ENCODE measurements around the gene ZNF697. TPM values are rescaled to one million over a fixed set of nuclear protein-coding genes. Genes with fewer than 3 reads are reported as not detected.
A peak's percentile ranks its signal among the peaks of the same experiment; 100 is the strongest.

The ZNF697 gene
- total and polyA plus RNA-seq, 9 of the 15 experiments (the other 6 are each of a cell fraction or from before 2014, with no cell fraction given): 2.1 to 13.6 (median 8.3) TPM

DNA sequence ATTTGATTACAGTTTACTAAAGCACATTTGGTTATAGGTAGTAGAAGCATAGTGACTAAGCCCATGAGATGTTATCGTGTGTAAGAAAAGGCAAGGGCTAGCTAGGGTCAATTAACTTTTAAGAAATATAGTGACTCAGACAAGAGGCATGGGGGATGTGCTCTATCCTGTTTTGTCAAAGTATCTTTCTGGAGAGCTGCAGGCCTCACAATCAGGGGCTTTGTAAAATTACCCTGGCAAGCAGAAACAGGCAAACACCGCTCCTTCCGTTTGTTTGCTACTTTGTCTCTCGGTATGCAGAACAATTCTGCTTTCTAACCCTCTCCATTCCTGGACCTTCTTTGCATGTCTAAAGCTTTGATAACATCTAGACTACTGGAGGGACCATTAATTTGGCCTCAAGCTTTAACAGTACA, 26.1 kb upstream of the ZNF697 start:
- 22% methylated on average over 4 of the region's 4 CpGs for WGBS (ENCODE audit: insufficient coverage, low coverage, missing lambda C conversion rate)
- 0 out of 2 replicates have a peak overlapping the region, but pooled peaks have one; percentile 11 for H2AFZ ChIP-seq (ENCODE audit: low read depth, low read length)
- no peaks in the 10 kb centered on the region; a peak in 2 of 5 replicates for H3K27me3 ChIP-seq (ENCODE audit: control insufficient read depth in 2 of 2, insufficient read depth in 2 of 2, low read length in 2 of 2)
- H3K9ac ChIP-seq (ENCODE audit: insufficient read depth in 1 of 2, low read depth in 2 of 2, low read length in 2 of 2): no peak overlapping the region
- no peak overlapping the region for H3K27ac ChIP-seq (ENCODE audit: extremely low read depth, low read depth, low read length)
- no TSS peak for BruUV-seq (replicated peaks)
- H3K9me3 ChIP-seq (replicated peaks; ENCODE audit: control insufficient read depth, insufficient read depth, low read depth, low read length): no peaks in the 10 kb centered on the region
- no peaks in the 10 kb centered on the region for H3K36me3 ChIP-seq (ENCODE audit: control insufficient read depth, insufficient read depth, low read length)
- intact Hi-C loops (cut with micrococcal nuclease) (loop anchor here (10.0 kb wide), 1 partner anchor 199 kb away; no protein-coding TSS in a partner anchor), in situ Hi-C loops (cut with MboI) (no loop called here)
- ChIA-PET CTCF (ENCODE audit: low intra/inter-chr PET ratio) (interaction anchor here (1.2 to 3.4 kb wide), 2 partner anchors 28 to 61 kb away, joined by 3 to 56 read pairs; no protein-coding TSS in a partner anchor), POLR2A (interaction anchor here (2.2 kb wide), 1 partner anchor 13 kb away, joined by 8 read pairs; no protein-coding TSS in a partner anchor)
- peaks cover 0 to 18% of the 10 kb centered on the region in 2 experiments; a peak in 3 of 5 replicates for H3K4me1 ChIP-seq (replicated peaks in 1 of 2; ENCODE audit: control insufficient read depth in 2 of 2, insufficient read depth in 2 of 2, low read length in 2 of 2)
- ATAC-seq (no peak), FAIRE-seq (no peak), DNase-seq (ENCODE audit: extremely low read depth in 1 of 4, low spot score in 3 of 4) (no peak)
- no peaks in the 10 kb centered on the region for H3K9me1 ChIP-seq (ENCODE audit: control insufficient read depth, insufficient read depth, low read length)
- H4K20me1 ChIP-seq (replicated peaks; ENCODE audit: control insufficient read depth, insufficient read depth, low read length): no peaks in the 10 kb centered on the region
- H3K4me3 ChIP-seq: no peak overlapping the region
- no peaks in the 10 kb centered on the region for H3K79me2 ChIP-seq (ENCODE audit: control insufficient read depth, insufficient read depth, low read length)
- no peak overlapping the region for H3K4me2 ChIP-seq (ENCODE audit: insufficient read depth, low read length)
- TF ChIP-seq FOSL1 (tag; conservative IDR thresholded peaks at IDR 0.05) (peak; percentile 86), GTF2E2 (tag; IDR thresholded peaks at IDR 0.05) (peak; percentile 24; the same call in 1 of the 2 replicates), SMAD4 (CRISPR knock-in tag; conservative IDR thresholded peaks at IDR 0.05) (no peak), ZNF143 (CRISPR knock-in tag; IDR thresholded peaks at IDR 0.05) (no peak), RCOR1 (IDR thresholded peaks at IDR 0.05; ENCODE audit: borderline replicate concordance in 1 of 2, low read depth in 2 of 2, low read length in 2 of 2) (no peak), TAF1 (IDR thresholded peaks at IDR 0.05; ENCODE audit: control insufficient read depth, extremely low read depth, insufficient read depth, low read length, severe bottlenecking) (no peak), BCL6 (CRISPR knock-in tag; IDR thresholded peaks at IDR 0.05) (no peak), SMARCE1 (IDR thresholded peaks at IDR 0.05) (peak; percentile 12; the same call in 1 of the 2 replicates), DPF2 (IDR thresholded peaks at IDR 0.05) (peak; percentile 19; the same call in 1 of the 2 replicates), ZNF217 (CRISPR knock-in tag; IDR thresholded peaks at IDR 0.05) (no peak), SRSF1 (IDR thresholded peaks at IDR 0.05; ENCODE audit: low read depth, low read length) (no peak), NBN (IDR thresholded peaks at IDR 0.05; ENCODE audit: low read depth) (no peak), SMARCC2 (IDR thresholded peaks at IDR 0.05; ENCODE audit: low read depth) (no peak), ZNF695 (CRISPR knock-in tag; IDR thresholded peaks at IDR 0.05) (no peak), HMBOX1 (IDR thresholded peaks at IDR 0.05) (peak; percentile 92), NFYB (IDR thresholded peaks at IDR 0.05; ENCODE audit: extremely low read depth, insufficient read length) (no peak), JUN (IDR thresholded peaks at IDR 0.05; ENCODE audit: borderline replicate concordance, low read depth, low read length) (0 out of 2 replicates have a peak, but pooled peaks have one; percentile 24), JUN (CRISPR knock-in tag; IDR thresholded peaks at IDR 0.05; ENCODE audit: borderline replicate concordance) (no peak)
- TF ChIP-seq, protein P1, sequence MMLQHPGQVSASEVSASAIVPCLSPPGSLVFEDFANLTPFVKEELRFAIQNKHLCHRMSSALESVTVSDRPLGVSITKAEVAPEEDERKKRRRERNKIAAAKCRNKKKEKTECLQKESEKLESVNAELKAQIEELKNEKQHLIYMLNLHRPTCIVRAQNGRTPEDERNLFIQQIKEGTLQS (IDR thresholded peaks at IDR 0.05): 0 out of 2 replicates have a peak, but pooled peaks have one; percentile 11
- TF ChIP-seq, protein P1 (CRISPR knock-in tag; conservative IDR thresholded peaks at IDR 0.05): no peak
